GM12891 (cell line): ENCODE measurements around the gene HSPBAP1.
"Not testable (repeated sequence)": the region's sequence is repeated elsewhere in the genome, so short reads cannot be mapped to it uniquely, and the experiment has no call there.

Experiments used
- PAX5 ChIP-seq: IDR thresholded peaks from 2 replicates; pipeline ENCODE4 v1.6.1; 2011; ENCODE audit warnings: low read length, moderate library complexity, mild to moderate bottlenecking; ENCODE audit not compliant: insufficient read depth, severe bottlenecking
- POLR2A ChIP-seq: IDR thresholded peaks from 2 replicates; pipeline ENCODE4 v1.6.1; 2011; ENCODE audit warnings: low read depth, low read length, control low read depth
- POLR2AphosphoS5 ChIP-seq: IDR thresholded peaks from 2 replicates; pipeline ENCODE4 v1.6.1; 2011; ENCODE audit warnings: low read depth, low read length, control low read depth
- POU2F2 ChIP-seq: IDR thresholded peaks from 2 replicates; pipeline ENCODE4 v1.6.1; 2011; ENCODE audit warnings: low read depth, mild to moderate bottlenecking, control low read depth, low read length, moderate library complexity
- SPI1 ChIP-seq: IDR thresholded peaks from 2 replicates; pipeline ENCODE4 v1.6.1; 2011; ENCODE audit warnings: low read depth, low read length, control low read depth
- TAF1 ChIP-seq: IDR thresholded peaks from 2 replicates; pipeline ENCODE4 v1.6.1; 2011; ENCODE audit warnings: low read depth, low read length, control low read depth

- TF ChIP-seq POLR2A, POLR2AphosphoS5, TAF1, POU2F2, PAX5: not testable (repeated sequence)
- peak; percentile 54 for TF ChIP-seq SPI1
Observed at GRCh38 chr3:122710616-122711251, 82.9 kb downstream of the HSPBAP1 start.
